Measurements from ENCODE around the gene AGAP1.

Gene AGAP1

GRCh38 chr2:235610696-235611257 is 116.9 kb downstream of the AGAP1 start:
- no peak for DNase-seq (ENCODE audit: low read depth)
- TF ChIP-seq CTCF (IDR thresholded peaks at IDR 0.05; ENCODE audit: control insufficient read depth, extremely low read depth, insufficient read depth) = no peak
- H3K4me3 ChIP-seq (ENCODE audit: low read depth, low read length) = no peak overlapping the region

GRCh38 chr2:235611349-235611748 is 117.5 kb downstream of the AGAP1 start:
- no peak for TF ChIP-seq CTCF (IDR thresholded peaks at IDR 0.05; ENCODE audit: control insufficient read depth, extremely low read depth, insufficient read depth)
- no peak overlapping the region for H3K4me3 ChIP-seq (ENCODE audit: low read depth, low read length)
- DNase-seq (ENCODE audit: low read depth) = no peak

- no peak for DNase-seq (ENCODE audit: low read depth)
- no peak for TF ChIP-seq CTCF (IDR thresholded peaks at IDR 0.05; ENCODE audit: control insufficient read depth, extremely low read depth, insufficient read depth)
- H3K4me3 ChIP-seq (ENCODE audit: low read depth, low read length) = no peak overlapping the region
Measured at GRCh38 chr2:235611756-235612155, 117.9 kb downstream of the AGAP1 start.

- H3K4me3 ChIP-seq (ENCODE audit: low read depth, low read length) = no peak overlapping the region
- TF ChIP-seq CTCF (IDR thresholded peaks at IDR 0.05; ENCODE audit: control insufficient read depth, extremely low read depth, insufficient read depth) = no peak
- no peak for DNase-seq (ENCODE audit: low read depth)
Measured at GRCh38 chr2:235612181-235612950, 118.5 kb downstream of the AGAP1 start.

GRCh38 chr2:235613649-235614048 is 119.8 kb downstream of the AGAP1 start:
- no peak overlapping the region for H3K4me3 ChIP-seq (ENCODE audit: low read depth, low read length)
- no peak for TF ChIP-seq CTCF (IDR thresholded peaks at IDR 0.05; ENCODE audit: control insufficient read depth, extremely low read depth, insufficient read depth)
- DNase-seq (ENCODE audit: low read depth) = no peak

GRCh38 chr2:235614176-235614860 is 120.5 kb downstream of the AGAP1 start:
- TF ChIP-seq CTCF (IDR thresholded peaks at IDR 0.05; ENCODE audit: control insufficient read depth, extremely low read depth, insufficient read depth) = no peak
- no peak for DNase-seq (ENCODE audit: low read depth)
- no peak overlapping the region for H3K4me3 ChIP-seq (ENCODE audit: low read depth, low read length)
